Measurements from ENCODE around the gene DIPK1B.
"Not testable (repeated sequence)": the region's sequence is repeated elsewhere in the genome, so short reads cannot be mapped to it uniquely, and the experiment has no call there.

Gene DIPK1B

DNA sequence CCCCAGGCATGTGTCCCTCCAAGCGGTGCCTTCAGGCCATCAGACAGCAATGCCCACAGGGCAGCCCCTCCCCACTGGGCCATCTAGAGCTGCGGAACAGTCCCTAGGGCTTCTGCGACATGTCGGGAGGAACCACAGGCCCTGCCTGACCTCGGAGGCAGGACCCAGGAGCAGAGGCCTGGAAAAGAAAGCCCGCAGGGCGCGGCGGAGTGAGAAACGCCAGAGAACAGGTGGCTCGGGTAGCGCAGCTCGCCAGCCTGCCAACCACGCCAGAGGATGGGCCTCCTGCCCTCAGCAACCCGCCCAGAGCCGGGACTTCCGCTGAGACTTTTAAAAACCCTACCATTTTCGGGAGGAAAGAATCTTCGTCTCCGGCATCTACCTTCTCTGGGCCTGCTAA, 45.0 kb downstream of the DIPK1B start:
- DNase-seq (ENCODE audit: low read depth, low spot score): no peak
- in situ Hi-C loops (cut with HindIII; ENCODE audit: low sequenced_read_pairs): no loop called here
- TF ChIP-seq, protein P1, sequence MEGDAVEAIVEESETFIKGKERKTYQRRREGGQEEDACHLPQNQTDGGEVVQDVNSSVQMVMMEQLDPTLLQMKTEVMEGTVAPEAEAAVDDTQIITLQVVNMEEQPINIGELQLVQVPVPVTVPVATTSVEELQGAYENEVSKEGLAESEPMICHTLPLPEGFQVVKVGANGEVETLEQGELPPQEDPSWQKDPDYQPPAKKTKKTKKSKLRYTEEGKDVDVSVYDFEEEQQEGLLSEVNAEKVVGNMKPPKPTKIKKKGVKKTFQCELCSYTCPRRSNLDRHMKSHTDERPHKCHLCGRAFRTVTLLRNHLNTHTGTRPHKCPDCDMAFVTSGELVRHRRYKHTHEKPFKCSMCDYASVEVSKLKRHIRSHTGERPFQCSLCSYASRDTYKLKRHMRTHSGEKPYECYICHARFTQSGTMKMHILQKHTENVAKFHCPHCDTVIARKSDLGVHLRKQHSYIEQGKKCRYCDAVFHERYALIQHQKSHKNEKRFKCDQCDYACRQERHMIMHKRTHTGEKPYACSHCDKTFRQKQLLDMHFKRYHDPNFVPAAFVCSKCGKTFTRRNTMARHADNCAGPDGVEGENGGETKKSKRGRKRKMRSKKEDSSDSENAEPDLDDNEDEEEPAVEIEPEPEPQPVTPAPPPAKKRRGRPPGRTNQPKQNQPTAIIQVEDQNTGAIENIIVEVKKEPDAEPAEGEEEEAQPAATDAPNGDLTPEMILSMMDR (IDR thresholded peaks at IDR 0.05; ENCODE audit: low read depth, low read length): no peak
- H3K4me3 ChIP-seq (ENCODE audit: low read depth, low read length): no peak overlapping the region

DNA sequence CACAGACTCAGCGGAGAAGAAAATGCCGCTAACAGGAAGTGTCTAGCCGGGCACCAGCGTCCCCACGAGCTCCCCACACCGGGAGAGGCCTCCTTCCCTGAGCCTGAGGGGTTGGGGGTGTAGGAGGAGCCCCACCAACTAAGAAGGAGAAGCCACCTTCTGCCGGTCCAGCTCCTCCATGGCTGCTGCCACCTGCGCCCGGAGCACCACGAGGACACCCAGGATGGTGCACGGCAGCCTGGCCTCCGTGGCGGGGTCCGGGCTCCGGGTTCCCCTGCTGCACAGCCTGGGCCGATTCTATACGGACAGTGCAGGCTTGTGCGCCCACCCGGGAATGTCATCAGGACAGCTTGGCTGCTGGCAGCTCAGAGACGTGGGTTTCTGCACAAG, 45.4 kb downstream of the DIPK1B start:
- DNase-seq (ENCODE audit: low read depth, low spot score): no peak
- TF ChIP-seq, protein P1 (IDR thresholded peaks at IDR 0.05; ENCODE audit: low read depth, low read length): no peak
- H3K4me3 ChIP-seq (ENCODE audit: low read depth, low read length): no peak overlapping the region
- in situ Hi-C loops (cut with HindIII; ENCODE audit: low sequenced_read_pairs): no loop called here

DNA sequence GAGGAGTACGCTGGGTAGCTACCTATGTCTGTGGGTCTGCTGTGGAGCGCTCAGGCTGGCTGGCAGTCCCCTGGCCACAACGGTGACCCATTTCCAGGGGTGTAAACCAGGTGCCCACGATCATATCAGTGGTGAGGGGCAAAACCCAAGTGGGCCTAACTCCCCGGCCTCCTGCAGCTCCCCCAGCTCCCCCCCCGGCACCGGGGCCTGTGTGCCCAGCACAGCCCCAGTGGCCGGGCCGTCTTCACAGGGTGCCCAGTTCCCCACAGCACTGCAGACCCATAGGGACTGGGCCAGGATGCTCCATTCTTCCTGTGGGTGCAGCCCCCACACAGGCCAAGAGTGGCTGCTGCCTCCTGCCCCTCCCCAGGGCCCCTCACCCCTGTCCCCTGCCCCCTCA, 46.6 kb downstream of the DIPK1B start:
- in situ Hi-C loops (cut with HindIII; ENCODE audit: low sequenced_read_pairs): no loop called here
- TF ChIP-seq, protein P1 (IDR thresholded peaks at IDR 0.05; ENCODE audit: low read depth, low read length): no peak
- H3K4me3 ChIP-seq (ENCODE audit: low read depth, low read length): no peak overlapping the region
- DNase-seq (ENCODE audit: low read depth, low spot score): no peak

DNA sequence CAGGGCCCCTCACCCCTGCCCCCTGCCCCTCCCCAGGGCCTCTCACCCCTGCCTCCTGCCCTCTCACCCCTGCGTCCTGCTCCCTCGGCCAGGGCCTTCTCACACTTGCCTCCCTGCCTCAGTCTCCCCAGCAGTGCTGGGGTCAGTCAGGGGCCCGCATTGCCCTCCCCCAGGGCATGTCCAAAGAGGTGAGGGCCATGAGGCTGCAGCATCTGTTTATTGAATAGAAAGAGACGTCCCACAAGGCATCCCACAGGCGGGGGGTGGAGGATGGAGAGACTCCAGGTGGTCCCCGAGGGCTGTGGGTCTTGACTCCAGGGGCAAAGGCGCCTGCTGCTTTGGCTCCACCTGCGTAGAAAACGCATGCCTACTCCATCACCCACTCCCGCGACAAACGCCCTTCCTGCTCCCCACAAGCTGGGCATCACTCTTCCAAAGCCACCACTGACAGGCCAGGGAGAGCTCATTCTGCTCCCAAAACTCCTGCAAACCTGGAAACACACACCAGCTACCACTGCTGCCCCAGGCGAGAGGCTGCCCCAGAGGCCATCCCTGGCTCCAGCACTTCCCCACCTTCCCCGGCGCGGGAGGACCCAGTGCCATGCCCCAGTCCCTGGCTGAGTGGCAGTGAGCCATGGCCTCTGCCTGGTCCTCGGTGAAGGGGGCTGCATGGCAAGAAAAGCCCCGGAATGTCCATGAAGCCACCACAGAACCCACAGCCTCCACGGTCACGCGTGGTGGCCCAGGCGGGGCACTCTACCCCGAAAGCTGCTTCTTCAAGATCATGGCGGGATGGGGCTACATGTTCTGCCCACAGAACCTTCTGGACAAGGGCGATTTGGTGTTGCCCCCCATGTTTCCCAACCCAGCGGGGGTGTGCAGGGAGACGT, 47.3 kb downstream of the DIPK1B start:
- TF ChIP-seq, protein P1 (IDR thresholded peaks at IDR 0.05; ENCODE audit: low read depth, low read length): no peak
- DNase-seq (ENCODE audit: low read depth, low spot score): no peak
- in situ Hi-C loops (cut with HindIII; ENCODE audit: low sequenced_read_pairs): no loop called here

DNA sequence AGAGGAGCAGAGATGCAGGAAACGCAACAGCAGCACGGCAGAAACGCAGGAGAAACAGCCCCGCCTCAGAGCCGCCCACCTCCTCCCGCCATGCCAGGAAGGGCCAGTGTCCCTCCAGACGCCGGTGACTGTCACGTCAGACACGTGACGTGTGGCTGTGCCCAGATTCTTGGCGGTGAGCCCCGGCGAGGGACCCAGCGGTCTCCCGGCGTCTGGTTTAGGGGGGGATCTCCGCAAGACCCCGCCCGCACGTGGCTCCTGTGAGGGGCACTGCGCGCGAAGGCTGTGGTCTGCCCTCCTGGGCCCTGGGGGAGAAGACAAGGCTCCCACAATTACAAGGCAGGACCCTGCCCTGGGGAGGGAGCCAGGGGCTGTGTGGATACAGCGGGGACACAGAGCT, 48.1 kb downstream of the DIPK1B start:
- no peak for DNase-seq (ENCODE audit: low read depth, low spot score)
- TF ChIP-seq, protein P1 (IDR thresholded peaks at IDR 0.05; ENCODE audit: low read depth, low read length): no peak
- in situ Hi-C loops (cut with HindIII; ENCODE audit: low sequenced_read_pairs): no loop called here
- H3K4me3 ChIP-seq (ENCODE audit: low read depth, low read length): no peak overlapping the region

More for the DNA sequence above, 47.3 kb downstream of the DIPK1B start:
- H3K4me3 ChIP-seq (ENCODE audit: low read depth, low read length): no peak overlapping the region

DNA sequence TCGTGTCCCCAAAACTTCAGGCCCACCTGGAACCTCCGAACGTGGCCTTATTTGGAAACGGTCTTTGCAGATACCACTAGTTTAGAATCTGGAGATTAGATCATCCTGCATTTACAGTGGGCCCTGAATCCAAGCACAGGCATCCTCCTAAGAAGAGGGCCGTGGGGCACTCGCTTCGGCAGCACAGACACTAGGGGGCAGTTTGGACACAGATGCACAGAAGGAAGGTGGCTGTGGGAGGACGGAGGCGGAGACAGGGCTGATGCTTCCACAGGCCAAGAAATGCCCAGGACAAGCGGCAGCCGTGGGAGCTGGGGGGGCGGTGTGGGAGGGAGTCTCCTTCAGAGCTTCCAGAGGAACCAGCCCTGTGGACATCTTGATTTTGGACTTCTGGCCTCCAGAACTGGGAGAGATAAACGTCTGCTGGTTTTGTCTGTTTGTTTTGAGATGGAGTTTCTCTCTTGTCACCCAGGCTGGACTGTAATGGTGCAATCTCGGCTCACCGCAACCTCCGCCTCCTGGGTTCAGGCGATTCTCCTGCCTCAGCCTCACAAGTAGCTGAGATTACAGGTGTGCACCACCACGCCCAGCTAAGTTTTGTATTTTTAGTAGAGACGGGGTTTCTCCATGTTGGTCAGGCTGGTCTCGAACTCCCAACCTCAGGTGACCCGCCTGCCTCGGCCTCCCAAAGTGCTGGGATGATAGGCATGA, 48.6 kb downstream of the DIPK1B start:
- H3K4me3 ChIP-seq (ENCODE audit: low read depth, low read length); in situ Hi-C loops (cut with HindIII; ENCODE audit: low sequenced_read_pairs): not testable (repeated sequence)
- peak; percentile 55 for DNase-seq (ENCODE audit: low read depth, low spot score)
- TF ChIP-seq, protein P1 (IDR thresholded peaks at IDR 0.05; ENCODE audit: low read depth, low read length): peak; percentile 79

Measured in astrocyte of the spinal cord (primary cell).